HG03175 (cell line): ENCODE data around the gene GAK.

Experiments used
- ATAC-seq: cut with Tn5 transposase; IDR thresholded peaks from one replicate; pipeline ENCODE4 v1.9.1; 2021; ENCODE audit warnings: mild to moderate bottlenecking, moderate library complexity; ENCODE audit not compliant: unreplicated experiment

The GAK gene

GRCh38 chr4:909821-910220, 22.3 kb downstream of the GAK start:
- ATAC-seq: no peak

GRCh38 chr4:909131-909571, 23.0 kb downstream of the GAK start:
- no peak for ATAC-seq

- ATAC-seq: no peak
These were observed 24.3 kb downstream of the GAK start for GRCh38 chr4:907691-908425.

- ATAC-seq: no peak
These were observed 25.1 kb downstream of the GAK start for GRCh38 chr4:907103-907400.

- no peak for ATAC-seq
These were observed 25.6 kb downstream of the GAK start for GRCh38 chr4:906339-907102.

GRCh38 chr4:905485-906338, 26.4 kb downstream of the GAK start:
- ATAC-seq: no peak

- ATAC-seq: no peak
These were observed 28.8 kb downstream of the GAK start for GRCh38 chr4:903066-904046.

GRCh38 chr4:901192-901910, 30.8 kb downstream of the GAK start:
- no peak for ATAC-seq

GRCh38 chr4:900721-901120, 31.4 kb downstream of the GAK start:
- no peak for ATAC-seq

GRCh38 chr4:900073-900472, 32.0 kb downstream of the GAK start:
- no peak for ATAC-seq

- ATAC-seq: no peak
These were observed 32.6 kb downstream of the GAK start for GRCh38 chr4:899556-899906.

GRCh38 chr4:898869-899555, 33.1 kb downstream of the GAK start:
- no peak for ATAC-seq

- ATAC-seq: no peak
These were observed 34.0 kb downstream of the GAK start for GRCh38 chr4:898123-898522.

GRCh38 chr4:896630-897029, 35.5 kb downstream of the GAK start:
- ATAC-seq: no peak

- ATAC-seq: no peak
These were observed 35.9 kb downstream of the GAK start for GRCh38 chr4:896216-896615.

- no peak for ATAC-seq
These were observed 36.5 kb downstream of the GAK start for GRCh38 chr4:895596-895995.

GRCh38 chr4:893995-894705, 38.0 kb downstream of the GAK start:
- ATAC-seq: no peak

- ATAC-seq: no peak
These were observed 38.7 kb downstream of the GAK start for GRCh38 chr4:893276-893994.
